ENCODE data around the gene GET3.

The GET3 gene

DNA sequence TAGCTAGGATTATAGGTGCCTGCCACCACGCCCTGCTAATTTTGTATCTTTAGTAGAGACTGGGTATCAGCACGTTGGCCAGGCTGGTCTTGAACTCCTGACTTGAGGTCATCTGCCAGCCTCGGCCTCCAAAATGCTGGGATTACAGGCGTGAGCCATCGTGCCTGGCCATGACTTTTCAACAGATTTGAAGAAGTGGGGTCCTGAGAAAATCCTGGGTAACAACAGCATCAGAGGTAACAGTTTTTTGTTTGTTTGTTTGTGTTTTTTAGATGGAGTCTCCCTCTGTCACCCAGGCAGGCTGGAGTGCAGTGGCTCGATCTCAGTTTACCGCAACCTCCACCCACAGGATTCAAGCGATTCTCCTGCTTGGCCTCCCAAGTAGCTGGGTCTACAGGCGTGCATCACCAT, 57.7 kb downstream of the GET3 start:
- TF ChIP-seq TAF1 (IDR thresholded peaks at IDR 0.05; ENCODE audit: low read depth) (no peak), REST (IDR thresholded peaks at IDR 0.05; ENCODE audit: low read depth) (no peak), NFIC (IDR thresholded peaks at IDR 0.05) (no peak), CEBPB (IDR thresholded peaks at IDR 0.05) (no peak), CREB1 (IDR thresholded peaks at IDR 0.05; ENCODE audit: low read depth) (no peak)
- TF ChIP-seq, protein P1, sequence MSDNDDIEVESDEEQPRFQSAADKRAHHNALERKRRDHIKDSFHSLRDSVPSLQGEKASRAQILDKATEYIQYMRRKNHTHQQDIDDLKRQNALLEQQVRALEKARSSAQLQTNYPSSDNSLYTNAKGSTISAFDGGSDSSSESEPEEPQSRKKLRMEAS (IDR thresholded peaks at IDR 0.05): no peak
- TF ChIP-seq, protein P2, sequence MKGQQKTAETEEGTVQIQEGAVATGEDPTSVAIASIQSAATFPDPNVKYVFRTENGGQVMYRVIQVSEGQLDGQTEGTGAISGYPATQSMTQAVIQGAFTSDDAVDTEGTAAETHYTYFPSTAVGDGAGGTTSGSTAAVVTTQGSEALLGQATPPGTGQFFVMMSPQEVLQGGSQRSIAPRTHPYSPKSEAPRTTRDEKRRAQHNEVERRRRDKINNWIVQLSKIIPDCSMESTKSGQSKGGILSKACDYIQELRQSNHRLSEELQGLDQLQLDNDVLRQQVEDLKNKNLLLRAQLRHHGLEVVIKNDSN (IDR thresholded peaks at IDR 0.05): no peak

DNA sequence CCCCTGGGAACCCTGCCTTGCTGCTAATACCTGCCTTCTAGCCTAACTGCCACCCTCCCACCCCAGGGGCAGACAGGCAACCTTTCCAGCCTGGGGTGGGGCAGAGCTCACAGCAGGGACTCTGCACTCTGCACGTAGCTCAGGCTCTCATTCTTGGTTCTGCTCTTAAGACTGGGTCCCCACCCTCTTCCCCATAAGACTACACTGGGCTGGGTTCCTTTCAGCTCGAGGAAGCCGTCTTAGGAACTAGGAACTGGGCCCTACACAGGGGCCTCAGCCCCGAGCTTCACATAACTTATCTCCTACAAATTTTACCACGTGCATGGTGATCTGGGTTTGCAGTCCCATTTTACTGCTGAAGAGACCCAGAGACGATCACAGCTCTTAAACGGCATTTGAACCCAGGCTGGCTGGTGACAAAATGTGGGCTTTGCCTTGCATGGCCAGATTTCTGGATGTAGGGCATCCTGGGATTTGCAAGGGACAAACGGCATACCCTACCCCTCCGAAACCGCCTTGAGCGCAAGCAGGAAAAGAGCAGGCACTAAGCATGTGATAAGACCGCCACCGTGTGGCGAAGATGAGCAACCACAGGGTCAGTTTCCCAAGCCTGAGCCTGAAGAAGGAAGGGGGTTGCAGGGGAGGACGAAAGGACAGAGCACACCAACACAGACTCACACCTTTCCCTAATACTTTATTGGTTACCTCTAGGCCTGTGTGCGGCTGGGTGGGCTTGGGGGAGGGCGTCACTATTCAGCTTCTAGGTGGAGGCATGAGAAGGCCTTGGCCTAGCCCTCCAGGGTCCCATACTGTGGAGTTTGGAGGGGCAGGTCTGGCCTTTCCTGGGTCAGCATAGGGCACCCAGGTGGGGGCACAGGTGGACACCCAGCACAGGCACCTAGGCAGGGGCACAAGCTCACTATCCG, 59.1 kb downstream of the GET3 start:
- TF ChIP-seq REST (IDR thresholded peaks at IDR 0.05; ENCODE audit: low read depth) (no peak), RAD21 (IDR thresholded peaks at IDR 0.05; ENCODE audit: low read depth) (peak; percentile 96), TAF1 (IDR thresholded peaks at IDR 0.05; ENCODE audit: low read depth) (no peak), EP300 (IDR thresholded peaks at IDR 0.05; ENCODE audit: borderline replicate concordance) (no peak; the same call in 1 of the 2 replicates), EGR1 (IDR thresholded peaks at IDR 0.05) (no peak), TEAD4 (IDR thresholded peaks at IDR 0.05) (no peak), NFIC (IDR thresholded peaks at IDR 0.05) (no peak; the same call in 1 of the 2 replicates), TCF12 (IDR thresholded peaks at IDR 0.05; ENCODE audit: low read depth) (peak; percentile 31; the same call in 1 of the 2 replicates), CEBPB (IDR thresholded peaks at IDR 0.05) (no peak), ZBTB7A (IDR thresholded peaks at IDR 0.05; ENCODE audit: low read depth) (no peak), CREB1 (IDR thresholded peaks at IDR 0.05; ENCODE audit: low read depth) (no peak), FOXM1 (IDR thresholded peaks at IDR 0.05; ENCODE audit: borderline replicate concordance, low read depth) (no peak), YY1 (IDR thresholded peaks at IDR 0.05; ENCODE audit: low read depth) (no peak; the same call in 1 of the 2 replicates)
- TF ChIP-seq, protein P2 (IDR thresholded peaks at IDR 0.05): no peak
- TF ChIP-seq, protein P1 (IDR thresholded peaks at IDR 0.05): peak; percentile 41; the same call in 1 of the 2 replicates

DNA sequence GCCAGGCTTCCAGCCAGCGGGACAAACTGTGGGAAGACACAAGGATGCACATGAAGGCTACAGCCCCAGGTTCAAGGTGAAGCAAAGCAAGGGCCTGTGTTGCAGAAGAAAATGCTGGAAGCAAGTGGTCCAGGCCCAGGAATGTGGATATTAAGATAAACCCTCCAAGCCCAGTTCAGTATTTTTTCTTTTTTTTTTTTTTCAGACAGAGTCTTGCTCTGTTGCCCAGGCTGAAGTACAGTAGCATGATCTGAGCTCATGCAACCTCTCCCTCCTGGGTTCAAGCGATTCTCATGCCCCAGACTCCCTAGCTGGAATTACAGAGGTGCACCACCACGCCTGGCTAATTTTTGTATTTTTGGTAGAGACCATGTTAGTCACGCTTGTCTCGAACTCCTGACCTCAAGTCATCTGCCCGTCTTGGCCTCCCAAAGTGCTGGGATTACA, 59.9 kb downstream of the GET3 start:
- TF ChIP-seq YY1 (IDR thresholded peaks at IDR 0.05; ENCODE audit: low read depth): no peak
- TF ChIP-seq, protein P2 (IDR thresholded peaks at IDR 0.05): no peak
- no peak for TF ChIP-seq FOXM1 (IDR thresholded peaks at IDR 0.05; ENCODE audit: borderline replicate concordance, low read depth)
- no peak for TF ChIP-seq RAD21 (IDR thresholded peaks at IDR 0.05; ENCODE audit: low read depth)
- no peak for TF ChIP-seq CREB1 (IDR thresholded peaks at IDR 0.05; ENCODE audit: low read depth)
- no peak for TF ChIP-seq EP300 (IDR thresholded peaks at IDR 0.05; ENCODE audit: borderline replicate concordance)
